ENCODE data around the gene PANK1. TPM values are rescaled to one million over a fixed set of nuclear protein-coding genes. Genes with fewer than 3 reads are reported as not detected.

Gene PANK1
- polyA plus RNA-seq, 2 of the 4 experiments (the other 2 are of a cell fraction) = 6.7 to 9.0 TPM

DNA sequence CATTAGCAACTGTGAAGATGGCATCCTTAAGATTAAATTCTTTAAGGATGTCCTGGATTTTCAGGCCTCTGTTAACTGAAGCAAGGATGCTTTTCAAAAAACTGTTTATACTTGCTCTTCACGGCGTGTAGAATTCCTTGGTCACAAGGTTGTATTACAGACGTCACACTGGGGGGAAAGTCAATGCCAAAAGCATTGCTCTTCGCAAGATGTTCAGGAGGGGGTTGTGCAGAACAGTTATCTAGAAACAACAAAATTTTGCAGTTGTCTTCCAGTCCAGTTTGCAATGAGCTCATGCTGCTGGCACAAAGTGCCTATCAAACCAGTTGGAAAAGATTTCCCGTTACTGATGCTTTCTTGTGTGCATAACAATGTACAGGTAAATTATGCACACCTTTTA is 48.1 kb upstream of the PANK1 start:
- CTCF ChIA-PET = no interaction called here

DNA sequence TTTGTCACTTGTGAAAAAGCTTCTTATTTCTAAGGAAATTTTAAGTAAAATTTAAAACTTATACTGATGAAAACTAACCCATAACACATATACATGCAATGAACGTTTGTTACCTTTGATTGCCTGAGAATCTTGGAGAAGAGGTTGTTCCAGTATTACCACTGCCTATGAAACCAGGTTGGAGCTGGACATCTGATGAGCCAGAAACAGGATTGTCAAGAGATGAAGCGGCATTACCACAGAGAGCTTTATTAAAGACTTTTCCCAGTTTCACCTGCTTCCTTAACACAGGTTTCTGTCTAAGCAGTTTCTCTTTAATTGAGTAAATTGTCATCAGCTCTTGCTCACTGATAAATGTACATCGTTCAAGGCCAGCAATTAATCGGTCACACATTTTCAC is 47.4 kb upstream of the PANK1 start:
- H3K4me1 ChIP-seq = no peaks in the 10 kb centered on the region
- CTCF ChIA-PET = interaction anchor here (1.1 kb wide), 2 partner anchors 9 to 33 kb away, joined by 3 to 4 read pairs; partner anchors contain the start of gene KIF20B
- 73% methylated on average over 4 of the region's 4 CpGs for WGBS (ENCODE audit: missing lambda C conversion rate)
- H3K9me3 ChIP-seq = no peaks in the 10 kb centered on the region
- TF ChIP-seq HOXB5 (CRISPR knock-in tag; IDR thresholded peaks at IDR 0.05) (no peak), MAZ (IDR thresholded peaks at IDR 0.05; ENCODE audit: borderline replicate concordance, low read depth, low read length) (no peak), TP53 (CRISPR knock-in tag; IDR thresholded peaks at IDR 0.05) (no peak), ZSCAN20 (CRISPR knock-in tag; IDR thresholded peaks at IDR 0.05) (no peak), PHF8 (IDR thresholded peaks at IDR 0.05; ENCODE audit: borderline replicate concordance, low read depth) (no peak), KDM5A (IDR thresholded peaks at IDR 0.05) (no peak), HOXA7 (CRISPR knock-in tag; IDR thresholded peaks at IDR 0.05) (no peak), RARB (CRISPR knock-in tag; IDR thresholded peaks at IDR 0.05) (no peak), ZC3H11A (IDR thresholded peaks at IDR 0.05) (no peak), RNF2 (IDR thresholded peaks at IDR 0.05; ENCODE audit: borderline replicate concordance, low read depth) (no peak)
- TF ChIP-seq, protein P1, sequence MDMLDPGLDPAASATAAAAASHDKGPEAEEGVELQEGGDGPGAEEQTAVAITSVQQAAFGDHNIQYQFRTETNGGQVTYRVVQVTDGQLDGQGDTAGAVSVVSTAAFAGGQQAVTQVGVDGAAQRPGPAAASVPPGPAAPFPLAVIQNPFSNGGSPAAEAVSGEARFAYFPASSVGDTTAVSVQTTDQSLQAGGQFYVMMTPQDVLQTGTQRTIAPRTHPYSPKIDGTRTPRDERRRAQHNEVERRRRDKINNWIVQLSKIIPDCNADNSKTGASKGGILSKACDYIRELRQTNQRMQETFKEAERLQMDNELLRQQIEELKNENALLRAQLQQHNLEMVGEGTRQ (IDR thresholded peaks at IDR 0.05) = no peak
- TF ChIP-seq, protein P2, sequence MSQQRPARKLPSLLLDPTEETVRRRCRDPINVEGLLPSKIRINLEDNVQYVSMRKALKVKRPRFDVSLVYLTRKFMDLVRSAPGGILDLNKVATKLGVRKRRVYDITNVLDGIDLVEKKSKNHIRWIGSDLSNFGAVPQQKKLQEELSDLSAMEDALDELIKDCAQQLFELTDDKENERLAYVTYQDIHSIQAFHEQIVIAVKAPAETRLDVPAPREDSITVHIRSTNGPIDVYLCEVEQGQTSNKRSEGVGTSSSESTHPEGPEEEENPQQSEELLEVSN (IDR thresholded peaks at IDR 0.05; ENCODE audit: borderline replicate concordance, low read depth) = no peak
- no peak overlapping the region for H3K27ac ChIP-seq
- ATAC-seq = no peak
- H3K4me3 ChIP-seq = no peak overlapping the region
- no peak overlapping the region for H3K4me2 ChIP-seq
- POLR2A ChIA-PET = interaction anchor here (1.6 kb wide), 1 partner anchor 9 kb away, joined by 5 read pairs; the partner anchor contains the start of gene KIF20B
- no peak for DNase-seq (ENCODE audit: low read depth in 1 of 2, low spot score in 1 of 2)
- no peak for FAIRE-seq

More for the DNA sequence above, 48.1 kb upstream of the PANK1 start:
- H3K4me1 ChIP-seq = no peaks in the 10 kb centered on the region
- H3K4me2 ChIP-seq = no peak overlapping the region
- no peak overlapping the region for H3K4me3 ChIP-seq
- no peak for DNase-seq (ENCODE audit: low read depth in 1 of 2, low spot score in 1 of 2)
- WGBS (ENCODE audit: missing lambda C conversion rate) = 85% methylated on average over 5 of the region's 5 CpGs
- TF ChIP-seq ZSCAN20 (CRISPR knock-in tag; IDR thresholded peaks at IDR 0.05) = no peak
- TF ChIP-seq RARB (CRISPR knock-in tag; IDR thresholded peaks at IDR 0.05) = no peak
- TF ChIP-seq ZC3H11A (IDR thresholded peaks at IDR 0.05) = no peak
- TF ChIP-seq EP300 (IDR thresholded peaks at IDR 0.05) = no peak
- no peak for TF ChIP-seq FOSB (CRISPR knock-in tag; IDR thresholded peaks at IDR 0.05)
- TF ChIP-seq JUNB (IDR thresholded peaks at IDR 0.05) = no peak
- TF ChIP-seq ZFP36 (IDR thresholded peaks at IDR 0.05; ENCODE audit: borderline replicate concordance, partially characterized antibody) = no peak
- no peak for TF ChIP-seq TFCP2L1 (CRISPR knock-in tag; IDR thresholded peaks at IDR 0.05)
- TF ChIP-seq, protein P3, sequence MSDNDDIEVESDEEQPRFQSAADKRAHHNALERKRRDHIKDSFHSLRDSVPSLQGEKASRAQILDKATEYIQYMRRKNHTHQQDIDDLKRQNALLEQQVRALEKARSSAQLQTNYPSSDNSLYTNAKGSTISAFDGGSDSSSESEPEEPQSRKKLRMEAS (IDR thresholded peaks at IDR 0.05) = no peak
- H3K9me3 ChIP-seq = no peaks in the 10 kb centered on the region
- ATAC-seq = no peak
- H3K27ac ChIP-seq = no peak overlapping the region
- no peak for FAIRE-seq
- POLR2A ChIA-PET = interaction anchor here (1.6 kb wide), 1 partner anchor 8 kb away, joined by 5 read pairs; the partner anchor contains the start of gene KIF20B

DNA sequence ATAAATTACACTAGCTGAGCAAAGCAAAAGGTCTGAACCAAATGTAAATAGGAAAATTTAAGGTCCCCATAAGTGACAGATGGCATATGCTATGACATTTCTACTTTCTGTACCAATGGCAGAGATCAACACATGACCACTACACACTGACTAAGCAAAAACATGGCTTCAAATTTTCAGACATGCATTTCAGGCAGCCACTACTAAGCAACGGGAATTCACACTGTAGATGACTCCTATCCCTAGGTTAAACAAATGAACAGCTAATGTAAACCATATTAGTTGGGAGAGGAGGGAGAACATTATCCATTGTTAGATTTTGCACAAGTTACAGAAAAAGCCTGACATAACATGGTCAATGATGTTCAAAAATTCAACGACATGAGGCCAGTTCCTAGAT is 45.0 kb upstream of the PANK1 start:
- Histone ChIP-seq H3K9me3 (no peaks in the 10 kb centered on the region), H3K4me2 (no peak overlapping the region), H3K4me1 (no peaks in the 10 kb centered on the region), H3K4me3 (no peak overlapping the region), H3K27ac (no peak overlapping the region)
- no peak for FAIRE-seq
- POLR2A ChIA-PET = no interaction called here
- ATAC-seq = no peak
- DNase-seq (ENCODE audit: low read depth in 1 of 2, low spot score in 1 of 2) = no peak
- TF ChIP-seq NPAS2 (CRISPR knock-in tag; IDR thresholded peaks at IDR 0.05; ENCODE audit: borderline replicate concordance) (no peak), RARB (CRISPR knock-in tag; IDR thresholded peaks at IDR 0.05) (no peak), MYC (IDR thresholded peaks at IDR 0.05; ENCODE audit: borderline replicate concordance, low read length) (no peak), ZSCAN20 (CRISPR knock-in tag; IDR thresholded peaks at IDR 0.05) (no peak), HOXB13 (CRISPR knock-in tag; IDR thresholded peaks at IDR 0.05; ENCODE audit: low read depth) (no peak)
- TF ChIP-seq, protein P4, sequence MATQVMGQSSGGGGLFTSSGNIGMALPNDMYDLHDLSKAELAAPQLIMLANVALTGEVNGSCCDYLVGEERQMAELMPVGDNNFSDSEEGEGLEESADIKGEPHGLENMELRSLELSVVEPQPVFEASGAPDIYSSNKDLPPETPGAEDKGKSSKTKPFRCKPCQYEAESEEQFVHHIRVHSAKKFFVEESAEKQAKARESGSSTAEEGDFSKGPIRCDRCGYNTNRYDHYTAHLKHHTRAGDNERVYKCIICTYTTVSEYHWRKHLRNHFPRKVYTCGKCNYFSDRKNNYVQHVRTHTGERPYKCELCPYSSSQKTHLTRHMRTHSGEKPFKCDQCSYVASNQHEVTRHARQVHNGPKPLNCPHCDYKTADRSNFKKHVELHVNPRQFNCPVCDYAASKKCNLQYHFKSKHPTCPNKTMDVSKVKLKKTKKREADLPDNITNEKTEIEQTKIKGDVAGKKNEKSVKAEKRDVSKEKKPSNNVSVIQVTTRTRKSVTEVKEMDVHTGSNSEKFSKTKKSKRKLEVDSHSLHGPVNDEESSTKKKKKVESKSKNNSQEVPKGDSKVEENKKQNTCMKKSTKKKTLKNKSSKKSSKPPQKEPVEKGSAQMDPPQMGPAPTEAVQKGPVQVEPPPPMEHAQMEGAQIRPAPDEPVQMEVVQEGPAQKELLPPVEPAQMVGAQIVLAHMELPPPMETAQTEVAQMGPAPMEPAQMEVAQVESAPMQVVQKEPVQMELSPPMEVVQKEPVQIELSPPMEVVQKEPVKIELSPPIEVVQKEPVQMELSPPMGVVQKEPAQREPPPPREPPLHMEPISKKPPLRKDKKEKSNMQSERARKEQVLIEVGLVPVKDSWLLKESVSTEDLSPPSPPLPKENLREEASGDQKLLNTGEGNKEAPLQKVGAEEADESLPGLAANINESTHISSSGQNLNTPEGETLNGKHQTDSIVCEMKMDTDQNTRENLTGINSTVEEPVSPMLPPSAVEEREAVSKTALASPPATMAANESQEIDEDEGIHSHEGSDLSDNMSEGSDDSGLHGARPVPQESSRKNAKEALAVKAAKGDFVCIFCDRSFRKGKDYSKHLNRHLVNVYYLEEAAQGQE (IDR thresholded peaks at IDR 0.05) = no peak
- TF ChIP-seq, protein P5, sequence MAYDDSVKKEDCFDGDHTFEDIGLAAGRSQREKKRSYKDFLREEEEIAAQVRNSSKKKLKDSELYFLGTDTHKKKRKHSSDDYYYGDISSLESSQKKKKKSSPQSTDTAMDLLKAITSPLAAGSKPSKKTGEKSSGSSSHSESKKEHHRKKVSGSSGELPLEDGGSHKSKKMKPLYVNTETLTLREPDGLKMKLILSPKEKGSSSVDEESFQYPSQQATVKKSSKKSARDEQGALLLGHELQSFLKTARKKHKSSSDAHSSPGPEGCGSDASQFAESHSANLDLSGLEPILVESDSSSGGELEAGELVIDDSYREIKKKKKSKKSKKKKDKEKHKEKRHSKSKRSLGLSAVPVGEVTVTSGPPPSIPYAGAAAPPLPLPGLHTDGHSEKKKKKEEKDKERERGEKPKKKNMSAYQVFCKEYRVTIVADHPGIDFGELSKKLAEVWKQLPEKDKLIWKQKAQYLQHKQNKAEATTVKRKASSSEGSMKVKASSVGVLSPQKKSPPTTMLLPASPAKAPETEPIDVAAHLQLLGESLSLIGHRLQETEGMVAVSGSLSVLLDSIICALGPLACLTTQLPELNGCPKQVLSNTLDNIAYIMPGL (CRISPR knock-in tag; IDR thresholded peaks at IDR 0.05; ENCODE audit: borderline replicate concordance) = no peak
- WGBS (ENCODE audit: missing lambda C conversion rate) = 73% methylated on average over 2 of the region's 2 CpGs
- CTCF ChIA-PET = no interaction called here

Measured in A549 (cell line).